Activated CD8-positive, alpha-beta memory T cell treated with anti-CD3 and anti-CD28 coated beads for 24 hours (primary cell): ENCODE results near the gene IGF1R.

Experiments used
- DNase-seq: peaks from one replicate; pipeline ENCODE4 v3.0.0-alpha.2; 2020

The IGF1R gene

GRCh38 chr15:98712845-98713584, 64.7 kb downstream of the IGF1R start:
- DNase-seq: no peak

DNA sequence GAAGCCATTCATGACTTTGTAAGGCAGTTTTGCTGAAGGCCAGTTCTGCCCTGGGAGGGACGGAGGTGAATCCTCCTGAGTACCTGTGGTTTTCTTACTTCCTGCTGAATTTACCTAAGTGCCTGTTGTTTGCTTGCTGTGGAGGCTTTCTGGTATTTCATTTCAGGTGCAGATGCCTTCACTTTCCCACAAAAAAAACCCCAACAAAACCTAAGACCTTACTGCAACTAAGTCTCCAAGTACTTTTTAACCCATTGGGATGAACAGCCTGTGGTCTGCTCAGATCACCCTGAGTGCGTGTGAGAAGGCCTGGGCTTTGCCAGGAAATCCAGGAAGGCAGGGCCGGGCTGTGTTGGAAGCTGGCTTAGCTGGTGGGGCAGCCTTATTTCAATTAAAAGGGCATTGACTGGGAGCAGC, 65.3 kb downstream of the IGF1R start:
- DNase-seq: no peak

DNA sequence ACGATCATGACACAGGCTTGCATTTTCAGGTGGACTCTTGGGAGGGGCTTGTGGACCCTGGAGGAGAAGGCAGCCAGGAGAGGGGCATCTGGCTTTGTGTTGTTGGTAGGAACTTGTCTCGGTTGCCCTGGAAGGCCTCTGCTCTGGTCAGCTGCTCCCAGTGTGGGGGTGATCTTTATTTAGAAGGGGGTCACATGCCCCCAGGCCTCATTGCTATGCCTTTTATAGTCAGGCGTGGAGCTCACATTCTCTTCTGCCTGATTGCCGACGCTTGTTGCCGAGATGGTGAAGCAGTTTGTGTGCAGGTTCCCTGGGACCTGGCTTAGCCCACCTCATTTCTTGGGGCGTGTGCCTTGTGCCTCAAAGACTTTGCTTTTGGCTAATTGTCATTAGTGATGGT, 66.6 kb downstream of the IGF1R start:
- DNase-seq: no peak

DNA sequence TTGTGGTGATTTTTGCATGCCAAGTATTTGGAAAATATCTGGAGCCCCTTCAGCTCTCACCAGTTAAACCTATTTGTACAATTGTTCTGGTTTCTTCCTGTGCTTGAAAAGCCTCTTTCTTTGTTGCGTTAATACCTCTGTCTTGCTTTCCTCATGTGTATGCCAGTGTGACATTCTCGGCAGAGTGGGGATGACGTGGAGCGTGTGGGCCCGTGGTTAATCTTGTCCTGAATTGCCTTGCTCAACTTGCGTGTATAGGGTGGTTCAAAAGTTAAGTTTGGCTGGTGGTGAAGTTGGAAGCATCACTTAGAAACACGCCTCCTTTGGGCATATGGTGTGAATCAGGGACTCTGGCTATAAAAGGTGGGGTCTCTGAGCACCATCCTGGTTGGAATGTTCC, 67.1 kb downstream of the IGF1R start:
- DNase-seq: no peak

DNA sequence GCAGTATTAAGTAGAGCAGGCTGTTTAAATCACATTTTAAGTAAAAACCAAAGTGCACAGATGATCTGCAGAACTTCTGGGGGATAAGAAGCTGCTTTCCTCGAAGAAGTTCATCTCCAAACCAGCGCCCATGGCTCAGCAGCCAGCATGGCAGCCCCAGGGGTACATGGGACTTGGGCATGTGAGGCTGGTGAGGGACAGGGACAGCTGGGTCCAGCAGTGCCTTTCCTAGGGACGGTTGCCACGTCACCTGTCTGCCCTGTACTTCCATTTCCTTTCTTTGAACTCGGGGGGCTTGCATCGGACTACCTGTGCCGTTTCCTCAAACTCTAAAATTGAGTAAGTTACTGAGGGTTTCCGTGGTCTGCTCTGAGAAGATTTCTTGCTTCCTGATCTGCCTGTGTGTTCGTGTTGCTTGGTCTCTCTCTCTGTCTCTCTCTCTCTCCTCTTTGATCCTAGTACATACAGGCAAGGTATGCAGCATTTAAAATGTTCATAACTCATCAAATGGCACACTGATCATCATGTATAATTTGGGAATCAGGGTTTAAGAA, 67.6 kb downstream of the IGF1R start:
- no peak for DNase-seq

DNA sequence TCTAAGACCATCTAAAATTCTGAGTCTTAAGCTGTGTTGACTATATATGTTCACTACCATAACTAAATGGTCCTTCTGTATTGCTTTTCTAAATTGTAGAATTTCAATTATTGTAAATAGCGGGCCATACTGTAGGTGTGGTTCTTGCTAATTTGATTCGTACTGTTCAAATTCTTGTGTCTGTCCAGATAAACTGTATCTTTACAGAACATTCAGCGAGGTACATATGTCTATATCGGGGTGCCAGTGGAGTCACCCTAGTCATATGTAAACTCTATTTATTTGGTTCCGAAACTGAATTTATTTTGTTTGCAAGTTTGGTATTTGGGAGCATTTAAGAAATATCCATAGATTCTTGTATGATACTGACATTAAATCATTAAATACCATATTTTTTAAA, 69.0 kb downstream of the IGF1R start:
- no peak for DNase-seq

- DNase-seq: no peak
These were observed 69.6 kb downstream of the IGF1R start for GRCh38 chr15:98717942-98718341.

DNA sequence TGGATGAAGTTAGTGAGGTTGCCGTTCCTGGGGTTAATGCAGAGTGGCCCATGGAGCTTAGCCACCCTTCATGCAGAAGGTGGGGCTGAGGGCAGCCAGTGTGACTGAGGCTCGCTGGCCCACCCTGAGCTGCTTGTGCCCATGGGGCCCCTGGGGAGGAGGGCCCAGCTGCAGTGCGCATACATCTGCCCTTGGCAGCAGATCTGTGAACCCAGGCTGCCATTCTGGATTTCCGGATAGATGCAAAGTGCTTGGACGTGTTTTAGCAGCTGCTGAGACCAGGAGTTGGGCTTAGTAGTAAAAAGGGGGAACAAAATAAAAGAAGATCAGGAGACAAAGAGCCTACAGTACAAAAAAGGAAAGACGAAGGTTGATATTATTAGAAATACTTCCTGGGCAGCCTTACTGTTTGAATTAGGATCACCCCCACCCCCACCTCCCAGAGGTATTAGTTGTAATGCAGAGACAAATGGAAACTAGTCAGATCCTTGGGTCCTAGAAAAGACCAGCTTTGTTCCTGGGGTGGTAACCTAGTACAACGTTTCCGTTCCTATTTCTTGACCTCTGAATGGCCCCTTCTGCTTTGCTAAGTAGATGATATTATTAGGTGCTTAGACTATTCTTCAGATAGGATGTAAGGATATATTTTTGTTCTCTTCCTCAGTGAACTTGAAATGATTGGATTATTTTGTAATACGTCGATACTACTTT, 70.2 kb downstream of the IGF1R start:
- no peak for DNase-seq

DNA sequence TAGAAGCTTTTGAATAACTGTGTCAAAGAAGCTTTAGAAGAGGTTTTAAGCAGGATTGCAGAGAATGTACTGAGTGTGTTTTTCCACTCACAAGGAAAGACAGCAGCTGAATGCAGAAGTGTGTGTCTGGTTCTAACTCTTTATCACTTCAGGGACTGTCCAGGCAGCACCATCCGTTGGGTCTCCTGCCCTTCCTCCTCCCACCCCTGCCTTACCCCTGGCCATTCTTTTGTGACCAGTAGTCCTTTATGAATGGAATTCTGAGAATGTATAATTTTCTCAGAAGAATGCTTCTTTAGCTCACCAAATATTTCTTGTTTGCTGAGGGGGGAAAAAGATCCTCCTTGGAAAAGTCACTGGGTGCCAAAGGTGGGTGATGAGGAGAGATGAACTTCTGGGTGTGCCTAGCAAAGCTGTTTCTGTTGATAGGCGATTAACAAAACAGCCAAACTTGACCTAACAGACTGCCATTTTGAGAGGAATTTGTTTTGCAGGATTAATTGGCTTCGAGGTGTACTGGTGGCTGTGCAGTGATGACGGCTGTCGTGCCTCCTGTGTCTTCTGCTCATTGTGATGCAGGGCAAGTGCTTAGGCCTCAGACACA, 70.9 kb downstream of the IGF1R start:
- no peak for DNase-seq

GRCh38 chr15:98720031-98720430, 71.7 kb downstream of the IGF1R start:
- no peak for DNase-seq

DNA sequence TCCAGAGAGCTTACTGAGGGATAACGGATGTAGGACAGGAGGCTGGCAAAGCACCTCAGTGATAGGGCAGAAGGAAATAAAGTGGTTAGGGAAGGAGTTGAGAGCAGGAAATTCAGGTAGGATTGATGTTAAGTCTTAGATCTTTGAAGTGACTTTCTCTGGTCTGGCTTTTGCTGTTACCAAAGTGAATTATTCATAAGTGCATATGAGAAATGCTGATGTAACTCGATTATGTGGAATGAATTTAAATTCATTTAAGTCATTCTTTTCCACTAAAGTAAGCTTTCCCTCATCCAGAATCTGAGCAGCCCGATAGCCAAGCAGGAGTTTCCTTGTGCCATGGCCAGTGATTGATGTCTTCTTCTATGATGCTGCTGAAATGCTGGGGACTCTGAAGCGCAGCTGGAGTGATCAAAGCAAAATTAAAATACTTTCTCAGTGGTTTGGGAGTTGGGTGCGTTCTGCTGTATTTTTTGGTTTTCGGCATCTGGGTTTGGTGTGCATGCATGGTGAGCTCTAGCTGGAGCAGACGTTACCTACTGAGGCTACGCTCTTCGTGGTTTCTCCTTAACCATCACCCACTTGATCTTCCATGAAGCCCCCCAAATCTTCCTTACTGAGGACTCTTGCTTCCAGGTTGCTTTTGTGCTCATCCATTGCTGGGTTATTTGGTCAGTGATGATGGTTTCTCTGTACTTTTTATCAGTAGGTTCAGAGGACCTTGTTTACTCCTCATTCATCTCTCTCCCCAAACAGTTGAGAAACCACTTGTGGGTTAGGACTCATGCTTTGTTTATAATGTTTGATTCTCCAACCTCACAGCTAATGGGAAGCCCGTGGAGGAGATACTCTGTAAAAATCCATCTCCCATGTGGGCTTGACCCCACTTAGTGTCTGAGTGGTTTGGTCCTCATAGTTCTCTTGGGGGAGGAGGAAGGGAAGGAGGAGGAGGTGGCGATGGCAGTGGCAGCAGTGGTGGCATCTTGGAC, 72.5 kb downstream of the IGF1R start:
- DNase-seq: no peak

DNA sequence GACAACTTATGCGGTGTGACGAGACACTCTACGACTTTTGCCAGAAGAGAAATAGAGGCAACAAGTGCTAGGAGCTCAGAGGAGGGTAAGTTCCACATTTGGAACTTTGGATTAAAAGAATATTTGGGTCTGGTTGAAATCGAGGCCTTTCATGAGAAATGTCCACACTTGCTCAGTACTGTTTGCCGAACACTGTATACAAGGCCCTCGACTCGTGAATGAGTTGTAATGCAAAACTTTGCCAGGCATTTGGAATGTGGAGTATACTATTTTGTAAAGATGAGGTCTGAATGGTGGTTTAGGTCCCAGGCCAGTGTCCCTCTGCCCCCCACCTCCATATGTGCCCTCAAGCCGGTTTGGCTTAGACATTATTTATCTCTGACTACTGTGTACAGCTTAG, 73.9 kb downstream of the IGF1R start:
- no peak for DNase-seq

GRCh38 chr15:98722645-98723044, 74.3 kb downstream of the IGF1R start:
- DNase-seq: no peak

GRCh38 chr15:98723195-98723594, 74.9 kb downstream of the IGF1R start:
- DNase-seq: no peak

- DNase-seq: no peak
These were observed 75.7 kb downstream of the IGF1R start for GRCh38 chr15:98724048-98724447.

- DNase-seq: no peak
These were observed 76.2 kb downstream of the IGF1R start for GRCh38 chr15:98724494-98724893.

GRCh38 chr15:98725874-98726273, 77.5 kb downstream of the IGF1R start:
- no peak for DNase-seq

- DNase-seq: no peak
These were observed 79.0 kb downstream of the IGF1R start for GRCh38 chr15:98727115-98728040.

DNA sequence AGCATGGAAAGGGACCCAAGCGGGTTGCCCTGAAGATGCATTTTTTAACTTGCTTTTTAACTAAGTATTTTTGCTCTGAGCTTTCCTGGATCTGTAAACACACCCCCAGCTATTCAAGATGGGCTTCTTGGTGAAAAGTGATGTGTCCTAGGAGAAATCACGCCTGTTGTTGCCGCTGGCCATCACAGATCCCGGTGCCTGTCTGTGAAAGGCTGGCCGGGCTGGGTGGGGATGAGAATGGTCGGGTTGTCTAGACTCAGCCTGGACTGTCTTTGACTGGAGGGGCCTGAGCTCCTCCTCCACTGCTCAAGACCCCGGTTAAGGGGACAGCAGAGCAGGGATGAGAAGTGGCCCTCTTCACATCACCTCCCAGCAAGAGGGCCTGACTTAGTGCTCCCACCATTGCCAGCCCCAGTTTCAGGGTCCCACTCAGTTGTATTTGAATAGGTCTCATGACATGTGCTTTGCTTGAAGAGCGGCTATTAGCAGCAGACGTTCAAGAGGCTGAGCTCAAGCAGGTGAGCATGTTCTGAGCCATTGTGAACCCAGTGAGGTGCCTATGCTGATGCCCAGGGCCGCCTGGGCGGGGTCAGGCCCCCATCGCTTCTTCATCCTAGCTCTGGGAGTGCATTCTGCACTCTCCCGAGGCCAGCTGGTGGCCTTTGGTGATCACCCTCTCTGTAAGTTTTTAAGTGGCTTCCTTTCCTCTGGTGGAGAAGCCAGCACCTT, 79.9 kb downstream of the IGF1R start:
- no peak for DNase-seq

DNA sequence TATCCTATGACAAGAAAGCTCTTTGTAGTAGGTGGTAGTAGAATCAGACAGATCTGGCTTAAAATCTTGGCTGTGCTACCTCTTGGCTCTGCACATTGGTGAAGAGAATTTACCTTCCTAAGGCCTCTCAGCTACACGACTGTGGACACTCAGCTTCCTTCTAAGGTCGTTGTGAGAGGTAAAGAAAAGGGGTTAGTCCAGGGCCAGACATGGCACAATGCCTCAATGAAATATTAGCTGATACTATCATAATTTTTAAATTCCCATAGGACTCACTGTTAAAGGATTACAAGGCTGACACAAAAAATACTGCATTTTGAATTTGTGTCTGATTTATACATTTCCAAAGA, 80.4 kb downstream of the IGF1R start:
- DNase-seq: no peak
